GM11168 (cell line): ENCODE results near the gene PTGFRN.
"Not testable (repeated sequence)": the region's sequence is repeated elsewhere in the genome, so short reads cannot be mapped to it uniquely, and the experiment has no call there.

Experiments used
- in situ Hi-C: fragments of 300-500 bp; cut with MboI; formaldehyde crosslinking; loops from one replicate; pipeline ENCODE4 v1.12.0; 2022; ENCODE audit warnings: low sequenced_read_pairs; ENCODE audit not compliant: unreplicated experiment

Gene PTGFRN

DNA sequence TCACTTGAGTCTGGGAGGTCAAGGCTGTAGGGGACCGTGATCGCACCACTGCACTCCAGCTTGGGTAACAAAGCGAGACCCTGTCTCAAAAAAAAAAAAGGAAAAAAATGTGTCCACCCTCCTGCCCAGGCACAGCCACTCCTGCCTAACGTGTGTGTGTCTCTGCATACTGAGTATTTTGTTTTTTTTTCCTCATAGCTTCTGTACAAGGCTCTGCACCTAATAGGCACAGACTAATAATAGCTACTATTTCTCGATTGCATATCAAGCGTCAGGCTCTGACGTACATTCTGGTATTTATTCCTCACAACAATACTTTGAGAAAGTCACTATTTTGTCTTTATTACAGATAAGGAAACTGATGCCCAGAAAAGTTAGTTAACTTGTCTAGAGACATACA lies 5.0 kb downstream of the PTGFRN start:
- in situ Hi-C loops: no loop called here

- in situ Hi-C loops: no loop called here
Observed at GRCh38 chr1:116915086-116915661, 5.5 kb downstream of the PTGFRN start.

DNA sequence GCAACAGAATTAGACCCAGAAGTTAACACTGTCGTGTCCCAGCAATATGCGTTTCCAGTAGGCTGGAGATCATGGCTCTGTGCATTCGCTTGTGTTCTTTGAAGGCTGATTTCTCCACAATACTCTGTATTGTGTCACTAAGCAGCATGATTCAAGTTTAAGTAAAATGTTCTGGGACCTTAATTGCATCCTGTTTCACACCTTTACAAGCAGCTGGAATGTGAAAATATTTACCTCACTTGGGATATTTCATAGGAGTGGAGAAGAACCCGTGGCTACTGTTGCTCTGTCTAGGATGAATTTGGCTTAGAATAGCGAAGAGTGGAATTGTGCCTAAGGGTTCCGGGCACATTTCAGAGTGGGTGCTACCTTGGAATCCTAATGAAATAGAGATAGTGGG lies 6.3 kb downstream of the PTGFRN start:
- in situ Hi-C loops: no loop called here

GRCh38 chr1:116916533-116917445 lies 7.1 kb downstream of the PTGFRN start:
- in situ Hi-C loops: no loop called here

GRCh38 chr1:116918714-116919357 lies 9.1 kb downstream of the PTGFRN start:
- in situ Hi-C loops: no loop called here

- in situ Hi-C loops: no loop called here
Observed at GRCh38 chr1:116919802-116920201, 10.1 kb downstream of the PTGFRN start.

DNA sequence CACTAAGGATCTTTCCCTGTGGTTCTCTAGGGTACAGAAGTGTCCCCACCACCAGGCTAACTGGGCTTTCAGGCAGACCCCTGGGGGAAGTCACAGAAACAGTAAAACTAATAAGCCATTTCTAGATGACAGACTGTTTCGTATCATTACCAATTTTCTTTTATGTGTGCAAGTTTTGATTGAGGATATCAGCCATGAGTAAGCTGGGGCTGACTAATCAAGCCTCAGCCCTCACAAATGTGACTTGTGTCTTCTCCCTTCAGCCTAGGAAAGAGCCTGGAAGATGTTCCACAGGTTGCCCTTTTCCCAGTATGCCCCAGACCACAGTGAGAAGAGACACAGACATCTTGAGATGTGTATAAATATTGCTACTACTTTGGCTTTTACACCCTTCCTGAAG lies 10.5 kb downstream of the PTGFRN start:
- in situ Hi-C loops: no loop called here

GRCh38 chr1:116921301-116921885 lies 11.7 kb downstream of the PTGFRN start:
- in situ Hi-C loops: no loop called here

- in situ Hi-C loops: no loop called here
Observed at GRCh38 chr1:116921937-116922336, 12.2 kb downstream of the PTGFRN start.

- in situ Hi-C loops: no loop called here
Observed at GRCh38 chr1:116923421-116923820, 13.7 kb downstream of the PTGFRN start.

- in situ Hi-C loops: no loop called here
Observed at GRCh38 chr1:116927049-116927798, 17.5 kb downstream of the PTGFRN start.

DNA sequence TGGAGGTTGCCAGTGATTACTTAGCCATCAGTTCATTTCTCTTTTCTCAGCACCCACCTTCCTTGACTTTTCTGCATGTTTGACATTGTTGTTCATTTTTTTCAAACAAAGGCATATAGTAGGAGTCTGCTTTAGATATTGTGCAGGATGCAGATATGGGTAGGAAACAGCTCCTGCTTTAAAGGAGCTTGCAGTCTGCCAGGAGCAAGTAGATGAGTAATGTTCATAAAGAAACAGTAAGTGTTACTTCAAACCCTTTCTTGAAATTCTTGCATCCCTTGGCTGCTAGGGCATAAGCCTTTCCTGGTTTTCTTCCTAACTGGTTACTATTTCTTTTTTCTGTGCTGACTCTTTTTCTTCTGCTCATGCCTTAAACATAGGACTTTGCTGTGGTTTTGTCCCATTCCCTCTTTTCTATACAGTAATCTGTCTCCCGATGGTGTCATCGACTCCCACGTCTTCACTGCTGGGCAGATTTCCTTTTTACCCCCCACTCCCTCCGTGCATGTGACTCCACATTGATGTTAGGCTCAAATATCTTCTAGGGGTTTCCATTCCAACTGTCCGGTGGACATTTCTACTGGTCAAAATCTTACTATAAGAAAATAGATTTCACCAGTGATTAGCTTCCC lies 20.4 kb downstream of the PTGFRN start:
- in situ Hi-C loops: no loop called here

GRCh38 chr1:116931016-116931918 lies 21.6 kb downstream of the PTGFRN start:
- in situ Hi-C loops: no loop called here

GRCh38 chr1:116933606-116934515 lies 24.1 kb downstream of the PTGFRN start:
- in situ Hi-C loops: no loop called here

DNA sequence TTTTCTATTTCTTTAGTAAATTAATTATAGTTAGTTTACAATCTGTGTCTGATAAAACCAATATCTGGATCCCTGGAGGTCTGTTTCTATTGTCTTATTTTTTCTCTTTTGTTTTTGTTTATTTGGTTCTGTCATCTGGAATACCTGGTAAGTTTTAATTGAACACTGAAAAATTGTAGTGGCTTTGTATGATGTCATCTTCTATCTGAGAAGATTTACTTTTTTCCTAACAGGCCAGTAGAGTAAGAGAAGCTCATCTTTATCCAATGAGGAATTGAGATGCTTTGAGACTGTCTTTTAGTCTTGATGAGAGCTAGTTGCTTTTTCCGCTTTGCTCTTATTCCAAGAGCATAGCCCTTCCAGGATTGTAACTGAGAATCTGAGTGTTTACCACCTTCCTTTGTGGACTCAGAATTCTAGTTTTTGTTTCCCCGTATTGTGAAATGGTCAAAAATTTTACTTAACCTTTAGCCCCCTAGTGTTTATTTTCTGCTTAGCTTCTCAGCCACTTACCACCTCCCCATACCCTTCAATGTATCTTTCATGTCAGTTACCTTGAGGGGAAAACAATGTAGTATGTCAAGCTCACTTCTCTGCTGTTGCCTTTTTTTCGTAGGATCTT lies 25.0 kb downstream of the PTGFRN start:
- in situ Hi-C loops: no loop called here

- in situ Hi-C loops: no loop called here
Observed at GRCh38 chr1:116938216-116938615, 28.5 kb downstream of the PTGFRN start.

GRCh38 chr1:116939780-116940543 lies 30.2 kb downstream of the PTGFRN start:
- in situ Hi-C loops: not testable (repeated sequence)
